GOT3 (cell line): ENCODE results near the gene KCTD16.
A peak's percentile ranks its signal among the peaks of the same experiment; 100 is the strongest.

Source experiments
- DNase-seq: peaks from one replicate; lab custom pipeline; 2025; ENCODE audit warnings: mixed read lengths; lab: John Stamatoyannopoulos, UW

Gene KCTD16

DNA sequence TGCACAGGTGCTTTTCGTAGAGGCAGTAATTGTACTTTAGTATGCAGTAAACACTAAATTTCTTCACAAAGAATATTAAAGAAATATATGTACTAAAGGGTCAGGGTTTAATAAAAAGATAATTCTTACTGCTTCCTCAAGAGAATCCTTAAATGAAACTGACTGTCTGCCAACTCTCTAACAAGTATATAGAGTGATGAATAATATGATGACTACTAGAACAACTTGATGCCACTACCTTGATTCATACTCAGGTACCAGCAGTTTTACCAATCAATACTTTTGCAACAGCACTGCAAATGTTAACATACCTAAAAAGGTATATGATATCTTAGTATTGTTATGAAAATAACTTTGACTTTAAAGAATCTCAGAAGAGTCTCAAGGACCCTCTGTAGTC, 4.0 kb upstream of the KCTD16 start:
- DNase-seq, result no peak

GRCh38 chr5:144167998-144168397, 2.7 kb upstream of the KCTD16 start:
- DNase-seq, result no peak

GRCh38 chr5:144169904-144170275, 783 bp upstream of the KCTD16 start:
- no peak for DNase-seq

GRCh38 chr5:144173766-144174165, 3.1 kb downstream of the KCTD16 start:
- DNase-seq, result no peak

DNA sequence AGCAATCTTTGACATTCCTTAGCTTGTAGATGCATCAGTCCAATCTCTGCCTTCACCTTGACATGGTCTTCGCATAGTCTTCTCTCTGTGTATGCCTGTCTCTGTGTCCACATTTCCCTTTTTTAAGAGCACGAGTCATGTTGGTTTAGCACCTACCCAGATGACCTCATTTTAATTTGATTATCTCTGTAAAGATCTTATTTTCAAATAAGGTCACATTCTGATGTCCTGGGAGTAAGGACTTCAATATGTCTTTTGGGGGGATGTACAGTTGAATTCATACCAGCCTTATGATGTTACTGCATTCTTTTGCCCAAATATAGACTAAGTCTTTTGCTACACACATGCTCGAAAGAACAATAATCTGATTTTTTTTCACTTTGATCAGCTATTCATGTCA, 6.9 kb downstream of the KCTD16 start:
- DNase-seq, result no peak

DNA sequence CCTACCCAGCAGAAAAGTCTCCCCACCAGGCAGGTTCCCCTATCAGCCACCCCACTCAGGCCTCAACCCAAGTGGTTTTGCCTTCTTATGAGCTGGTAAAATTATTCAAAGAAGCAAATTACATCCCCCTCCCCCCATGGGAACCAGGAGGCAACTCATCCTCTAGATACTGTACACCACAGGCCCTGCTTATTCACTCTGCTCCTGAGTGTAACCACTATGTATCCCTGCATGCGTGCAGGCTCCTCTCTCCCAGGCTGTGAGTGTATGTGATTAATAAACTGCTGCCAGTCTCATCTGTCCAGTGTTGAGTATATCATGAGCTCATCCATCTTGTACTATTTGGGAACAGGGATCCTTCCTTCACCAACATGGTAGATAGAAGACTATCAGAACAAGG, 8.6 kb downstream of the KCTD16 start:
- no peak for DNase-seq

GRCh38 chr5:144183254-144183889, 12.7 kb downstream of the KCTD16 start:
- DNase-seq, result no peak

DNA sequence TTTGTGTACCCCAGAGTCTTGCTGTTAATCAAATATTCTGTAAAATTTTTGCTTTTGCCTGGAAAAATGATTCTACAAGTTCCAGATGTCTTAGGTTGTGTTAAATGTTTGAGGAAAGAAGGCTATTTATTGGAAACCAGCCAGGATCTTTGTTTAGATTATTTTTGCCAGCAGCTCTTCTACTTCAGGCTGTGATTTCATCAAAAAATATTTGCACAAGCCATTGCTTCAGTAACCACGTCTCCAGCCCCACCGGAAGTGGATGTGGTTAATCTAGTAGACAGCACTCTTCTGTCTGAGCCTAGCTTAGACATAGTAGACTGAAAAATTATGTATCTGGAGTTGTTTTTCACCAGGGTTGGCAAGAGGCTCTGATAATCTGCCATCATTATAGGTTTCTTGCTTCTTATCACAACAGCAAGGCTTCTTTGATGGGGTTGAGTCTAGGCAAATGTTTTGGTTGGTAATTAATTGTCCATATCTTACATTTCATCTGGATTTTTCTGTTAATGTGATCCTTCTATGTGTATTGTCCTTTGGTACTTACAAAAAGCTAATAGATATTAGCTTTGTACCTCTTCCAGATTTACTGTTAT, 17.1 kb downstream of the KCTD16 start:
- peak; percentile 24 for DNase-seq

DNA sequence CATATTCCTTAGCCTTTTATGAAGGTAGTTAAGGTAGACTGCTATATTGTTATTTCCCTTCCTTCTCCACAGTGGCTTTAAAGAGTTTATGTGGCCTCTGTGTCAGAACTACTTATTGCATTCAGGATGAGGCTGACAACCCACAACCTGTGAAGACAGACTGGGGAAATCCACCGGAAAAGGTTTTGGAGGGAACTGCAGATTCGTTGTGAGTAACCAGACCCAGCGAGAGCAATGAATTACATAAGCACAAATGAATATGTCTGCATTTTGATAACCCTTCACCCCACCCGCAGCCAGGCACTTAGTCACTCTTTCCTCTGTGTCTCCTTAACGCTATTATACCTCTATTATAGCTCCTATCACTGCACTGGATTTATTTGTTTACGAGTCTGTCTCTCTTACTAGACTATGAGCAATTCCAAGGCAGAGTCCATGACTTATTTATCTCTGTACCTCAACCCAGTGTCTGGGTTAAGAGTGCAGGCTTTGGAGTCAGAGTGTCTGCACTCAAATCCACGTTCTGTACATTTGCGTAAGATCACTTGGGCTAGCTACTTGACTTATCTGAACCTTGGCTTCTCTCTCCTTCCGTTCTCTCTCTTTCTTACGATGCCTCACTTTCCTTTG, 19.2 kb downstream of the KCTD16 start:
- DNase-seq, result no peak

- DNase-seq, result no peak
Measured at GRCh38 chr5:144191531-144191930, 20.9 kb downstream of the KCTD16 start.

GRCh38 chr5:144191998-144192397, 21.3 kb downstream of the KCTD16 start:
- DNase-seq, result no peak

- DNase-seq, result no peak
Measured at GRCh38 chr5:144192661-144193060, 22.0 kb downstream of the KCTD16 start.

DNA sequence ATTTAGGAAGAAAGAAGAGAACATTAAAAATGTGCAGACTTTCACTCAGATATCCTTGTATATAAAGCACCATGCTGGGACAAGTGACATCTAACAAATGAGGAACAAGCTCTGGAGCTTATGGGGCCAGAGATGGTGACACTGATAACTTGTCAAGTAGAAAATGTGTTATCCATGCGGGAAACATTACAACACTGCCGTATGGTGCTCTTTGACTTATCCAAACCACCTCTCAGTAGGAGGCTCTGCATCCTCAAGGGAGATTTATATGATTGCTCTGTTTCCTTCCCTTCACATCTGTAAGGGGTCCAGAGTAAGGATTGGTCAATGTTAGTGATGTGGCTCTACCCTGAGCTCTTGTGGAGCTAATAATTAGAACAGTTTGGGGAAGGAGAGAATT, 23.5 kb downstream of the KCTD16 start:
- DNase-seq, result no peak

- no peak for DNase-seq
Measured at GRCh38 chr5:144195448-144195847, 24.8 kb downstream of the KCTD16 start.

DNA sequence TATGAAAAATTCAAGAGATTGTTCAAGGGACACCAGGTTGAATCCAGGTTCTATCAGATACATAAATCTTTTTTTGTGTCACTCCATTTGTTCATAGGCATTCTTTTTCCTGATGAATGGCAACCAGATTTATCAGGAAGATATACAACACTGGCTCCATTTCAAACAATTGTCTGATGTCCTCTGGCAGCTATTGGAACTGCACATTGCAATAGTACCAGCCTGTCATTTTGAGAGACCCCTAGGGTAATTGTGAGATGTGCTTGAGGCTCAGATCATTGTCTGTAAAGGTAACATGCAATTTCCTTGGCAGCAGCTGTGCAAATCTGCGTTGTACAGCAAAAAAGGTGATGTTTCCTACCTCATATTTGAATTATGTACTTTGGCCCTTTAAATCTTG, 25.9 kb downstream of the KCTD16 start:
- no peak for DNase-seq

DNA sequence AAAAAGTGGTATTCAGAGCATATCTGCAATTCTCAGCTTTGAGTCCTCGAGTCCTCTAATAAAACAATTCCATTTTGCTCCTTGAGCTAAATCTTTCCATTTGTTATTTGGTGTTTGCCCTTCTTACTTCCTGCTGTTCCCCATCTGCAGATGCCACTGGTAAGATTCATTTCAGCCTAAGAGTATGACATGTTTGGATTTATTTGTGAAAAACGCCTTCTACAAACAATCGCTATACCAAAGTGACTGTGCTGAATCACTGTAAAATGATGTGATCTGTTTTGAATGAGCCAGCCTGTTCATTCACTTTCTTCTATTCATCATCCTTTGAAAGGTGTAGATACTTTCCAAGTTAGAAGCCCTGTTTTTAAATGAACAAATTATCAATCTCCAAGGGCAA, 27.7 kb downstream of the KCTD16 start:
- no peak for DNase-seq

DNA sequence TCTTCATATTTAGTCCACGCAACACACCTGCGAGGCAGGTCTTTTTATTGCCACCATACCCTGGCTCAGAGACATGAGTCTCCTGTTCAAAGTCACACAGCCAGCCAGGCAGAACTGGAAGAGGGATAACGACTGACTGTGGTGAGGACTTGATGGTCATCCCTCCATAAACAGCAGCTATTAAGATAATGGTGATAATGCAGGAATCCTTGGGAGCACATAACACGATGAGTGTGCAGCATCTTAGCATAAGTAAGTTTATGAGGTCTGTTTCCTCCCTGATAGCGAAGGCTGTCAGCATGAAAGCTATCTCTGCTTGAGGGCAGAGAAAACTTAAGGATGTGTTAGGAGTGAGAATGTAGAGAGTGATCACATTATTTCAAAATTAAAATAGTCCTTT, 30.9 kb downstream of the KCTD16 start:
- DNase-seq, result no peak

DNA sequence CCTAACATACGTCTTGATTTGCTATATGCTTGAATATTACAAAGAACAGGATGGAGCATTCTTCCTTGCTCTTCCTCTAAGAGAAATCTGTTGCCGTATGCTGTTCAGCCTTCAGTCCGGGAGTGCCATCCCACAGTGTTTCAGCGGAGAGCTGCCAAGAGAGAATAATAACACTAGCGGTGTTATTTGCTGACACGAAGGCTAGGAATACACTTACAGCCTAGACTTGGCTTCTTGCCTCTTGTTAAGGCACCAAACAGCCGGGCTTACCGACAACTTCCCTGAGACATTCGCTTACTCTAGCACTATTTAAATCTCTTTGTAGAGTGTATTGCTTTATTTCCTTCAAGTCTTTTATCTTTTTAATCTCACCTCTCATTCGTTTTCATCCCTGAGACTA, 31.4 kb downstream of the KCTD16 start:
- DNase-seq, result no peak

- no peak for DNase-seq
Measured at GRCh38 chr5:144202726-144203125, 32.1 kb downstream of the KCTD16 start.

DNA sequence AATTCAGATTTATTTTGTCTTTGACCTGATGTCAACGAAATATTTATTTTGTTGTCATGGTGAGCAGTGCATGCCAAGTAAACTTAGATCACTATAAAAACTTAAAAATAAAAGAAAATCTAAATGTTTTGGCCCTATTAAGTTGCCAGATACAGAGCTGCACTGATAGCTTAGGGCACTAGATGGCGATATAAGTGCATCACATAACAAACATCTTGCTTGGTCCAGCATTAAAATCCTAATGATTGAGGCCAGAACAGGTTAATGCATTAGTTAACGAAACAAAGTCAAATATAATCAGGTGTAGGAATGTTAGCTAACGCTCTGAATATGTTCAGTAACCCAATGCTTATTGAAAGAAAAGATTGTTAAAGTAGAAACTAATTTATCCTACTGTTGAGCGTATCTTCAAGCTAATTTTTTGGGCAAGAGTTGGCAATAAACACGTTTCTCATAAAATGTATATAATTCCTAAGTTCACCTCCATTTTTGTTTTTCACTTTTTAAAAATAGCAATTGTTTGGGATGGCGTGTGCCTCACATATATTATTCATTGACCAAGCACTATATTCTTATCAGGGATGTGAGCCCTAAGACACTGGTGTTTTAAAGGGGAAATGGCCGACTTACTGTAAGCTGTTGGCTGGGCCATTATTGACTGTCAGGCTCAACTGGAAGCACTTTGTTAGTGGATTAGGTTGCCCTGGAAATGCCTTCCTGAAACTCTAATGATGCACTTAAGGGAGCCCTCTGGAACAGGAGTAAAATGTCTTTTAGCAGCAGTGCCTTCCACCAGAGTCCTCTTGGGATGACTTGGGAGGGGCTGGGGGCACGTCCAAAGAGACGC, 33.3 kb downstream of the KCTD16 start:
- no peak for DNase-seq

GRCh38 chr5:144205141-144205551, 34.5 kb downstream of the KCTD16 start:
- DNase-seq, result no peak

DNA sequence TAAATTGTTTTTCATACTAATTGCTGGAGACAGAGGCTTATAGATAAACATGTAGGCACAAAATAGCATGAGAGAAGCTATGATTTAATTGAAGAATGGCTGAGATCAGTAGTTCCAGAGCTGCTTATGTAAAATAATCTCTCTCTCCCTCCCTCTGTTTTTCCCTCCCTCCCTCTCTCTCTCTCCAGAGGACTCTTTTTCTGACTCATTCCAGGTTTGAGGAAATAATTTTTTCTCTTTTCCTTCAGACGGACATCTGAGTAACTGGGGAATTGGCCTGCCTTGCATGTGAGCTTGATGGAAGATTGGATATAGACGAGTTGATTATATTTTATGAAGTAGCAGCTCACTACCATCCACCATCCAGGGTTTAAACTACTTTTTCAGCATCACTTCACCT, 35.5 kb downstream of the KCTD16 start:
- DNase-seq, result no peak
